ENCODE data around the gene GDF7. TPM values are rescaled to one million over a fixed set of nuclear protein-coding genes. Genes with fewer than 3 reads are reported as not detected.

Gene GDF7
- total and polyA plus RNA-seq, 2 of the 8 experiments (the other 6 are each of a cell fraction or from before 2014, with no cell fraction given) = 0.04 to 0.06 TPM

- Histone ChIP-seq H3K23me2 (ENCODE audit: low read depth, low read length) (peaks cover 17% of the 10 kb centered on the region; the same call in 1 of the 2 replicates), H3K4me3 (ENCODE audit: extremely low read depth in 1 of 4, insufficient read depth in 2 of 4, low read depth in 3 of 4, low read length in 4 of 4) (peak overlapping the region; percentile 40 to 60 (median 48)), H4K20me1 (replicated peaks in 1 of 2; ENCODE audit: control insufficient read depth in 1 of 2, insufficient read depth in 2 of 2, low read length in 2 of 2) (peaks cover 2 to 16% of the 10 kb centered on the region in 2 experiments), H3K79me2 (ENCODE audit: control insufficient read depth in 1 of 2, insufficient read depth in 2 of 2, low read length in 2 of 2) (no peaks in the 10 kb centered on the region), H2AFZ (ENCODE audit: low read length) (0 out of 2 replicates have a peak overlapping the region, but pooled peaks have one; percentile 7), H3K27ac (ENCODE audit: low read depth, low read length) (no peak overlapping the region), H3K4me2 (ENCODE audit: insufficient read depth in 1 of 2, low read depth in 2 of 2, low read length in 2 of 2) (peak overlapping the region; percentile 67 to 88), H2BK5ac (ENCODE audit: low read depth, low read length) (no peak overlapping the region), H4K91ac (replicated peaks; ENCODE audit: insufficient read length, low read length) (no peak overlapping the region), H3K36me3 (ENCODE audit: control insufficient read depth in 2 of 4, insufficient read depth in 4 of 4, low read length in 3 of 4) (peaks cover 0 to 5% (median 0%) of the 10 kb centered on the region in 4 experiments; a peak in 1 of 8 replicates), H3K18ac (ENCODE audit: extremely low read depth, low read length) (peak overlapping the region; percentile 62), H4K8ac (ENCODE audit: extremely low read depth, insufficient read depth, low read length) (no peak overlapping the region; the same call in 1 of the 2 replicates), H3K14ac (ENCODE audit: insufficient read length) (no peak overlapping the region), H3K23ac (ENCODE audit: insufficient read length) (no peak overlapping the region), H3K4me1 (replicated peaks in 1 of 4; ENCODE audit: control insufficient read depth in 3 of 4, insufficient read depth in 4 of 4, low read length in 3 of 4) (peaks cover 4 to 33% (median 18%) of the 10 kb centered on the region in 4 experiments), H2BK20ac (ENCODE audit: low read length) (no peak overlapping the region), H2BK15ac (ENCODE audit: low read length) (no peak overlapping the region), H2BK120ac (replicated peaks; ENCODE audit: low read depth, low read length) (no peak overlapping the region), H2AK5ac (ENCODE audit: low read depth, low read length) (no peak overlapping the region), H4K5ac (ENCODE audit: insufficient read length, low read depth, low read length) (no peak overlapping the region), H3K27me3 (replicated peaks in 1 of 4; ENCODE audit: control insufficient read depth in 3 of 4, extremely low read depth in 1 of 4, insufficient read depth in 3 of 4, low read length in 3 of 4) (peaks cover 82 to 96% (median 95%) of the 10 kb centered on the region in 4 experiments), H3K9ac (replicated peaks in 1 of 4; ENCODE audit: extremely low read depth in 1 of 4, low read depth in 3 of 4, low read length in 3 of 4) (no peak overlapping the region; a peak in 1 of 7 replicates), H2BK12ac (ENCODE audit: low read depth, low read length) (no peak overlapping the region), H3K9me3 (ENCODE audit: insufficient read depth in 2 of 2, low read depth in 1 of 2, low read length in 1 of 2) (no peaks in the 10 kb centered on the region; a peak in 1 of 4 replicates), H3K79me1 (ENCODE audit: low read depth, low read length) (no peaks in the 10 kb centered on the region), H3K4ac (replicated peaks; ENCODE audit: insufficient read length, low read depth, low read length) (no peak overlapping the region), H3K56ac (replicated peaks; ENCODE audit: insufficient read length, low read depth, low read length) (no peak overlapping the region)
- CTCF ChIA-PET (ENCODE audit: partially characterized antibody) = interaction anchor here (0.6 to 8.9 kb wide), 7 partner anchors 8 to 1342 kb away, joined by 3 to 266 read pairs (median 3); partner anchors contain the start of gene HS1BP3
- 4% methylated on average over 30 of the region's 39 CpGs; no CpG with 5 or more reads in 1 of the 2 experiments for WGBS, 2 experiments (ENCODE audit: extremely low coverage in 1 of 2, insufficient coverage in 1 of 2, insufficient read length in 1 of 2, insufficient replicate concordance in 2 of 2, low coverage in 1 of 2, low lambda C conversion rate in 2 of 2, missing lambda C conversion rate in 1 of 2)
- peak in 1 of 2 experiments; percentile 64 for DNase-seq (ENCODE audit: low read depth in 1 of 2, low spot score in 2 of 2)
- no peak for FAIRE-seq
- POLR2A ChIA-PET (ENCODE audit: partially characterized antibody) = interaction anchor here (1.6 to 1.8 kb wide), 2 partner anchors 17 to 221 kb away, joined by 5 to 8 read pairs; partner anchors contain the start of genes HS1BP3 and RHOB
- TF ChIP-seq RNF2 (IDR thresholded peaks at IDR 0.05; ENCODE audit: borderline replicate concordance, low read depth, low read length, missing control alignments, poor library complexity, severe bottlenecking) = peak; percentile 60
- 0 out of 2 replicates have a peak, but pooled peaks have one; percentile 29 for TF ChIP-seq GABPA (IDR thresholded peaks at IDR 0.05; ENCODE audit: borderline replicate concordance, insufficient read depth, low read length)
- no peak for TF ChIP-seq ATF3 (IDR thresholded peaks at IDR 0.05; ENCODE audit: insufficient read depth, low read depth, low read length)
- TF ChIP-seq ATF2 (IDR thresholded peaks at IDR 0.05; ENCODE audit: low read length) = no peak
- TF ChIP-seq EZH2 (IDR thresholded peaks at IDR 0.05; ENCODE audit: low read depth, low read length, severe bottlenecking) = peak; percentile 80
- TF ChIP-seq CTBP2 (IDR thresholded peaks at IDR 0.05; ENCODE audit: borderline replicate concordance, insufficient read depth, insufficient read length, low read length) = peak; percentile 46
- no peak for TF ChIP-seq ASH2L (IDR thresholded peaks at IDR 0.05; ENCODE audit: low read length)
Measured at GRCh38 chr2:20667531-20668401, 822 bp downstream of the GDF7 start.

All from H1 (cell line).